ENCODE measurements around the gene C4orf17. TPM values are rescaled to one million over a fixed set of nuclear protein-coding genes. Genes with fewer than 3 reads are reported as not detected.

Gene C4orf17
- total RNA-seq, 1 donor from 2014 or later, result not detected

DNA sequence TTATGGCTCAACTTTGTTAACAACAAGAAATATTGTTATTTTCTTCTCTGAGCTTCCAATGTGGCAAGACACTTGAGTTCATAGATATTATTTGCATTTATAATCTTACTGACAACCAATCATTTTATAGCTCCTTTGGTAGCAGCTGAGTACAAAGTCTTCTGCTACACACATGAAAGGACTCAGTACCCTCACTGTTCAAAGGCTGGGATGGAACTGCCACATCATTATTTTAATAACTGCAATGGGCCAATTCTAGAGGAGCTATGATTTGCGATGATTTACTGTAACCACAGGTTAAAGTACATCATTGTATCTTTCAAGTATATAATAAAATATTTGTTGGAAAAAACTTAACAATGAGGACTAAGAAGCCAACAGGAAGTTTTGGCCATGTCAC, 74.7 kb downstream of the C4orf17 start:
- intact Hi-C loops (cut with micrococcal nuclease), result no loop called here
- H3K27ac ChIP-seq (replicated peaks), result no peak overlapping the region
- H3K27me3 ChIP-seq (ENCODE audit: low read depth), result no peaks in the 10 kb centered on the region
- no peaks in the 10 kb centered on the region for H3K9me3 ChIP-seq (replicated peaks)
- TF ChIP-seq, protein P1, sequence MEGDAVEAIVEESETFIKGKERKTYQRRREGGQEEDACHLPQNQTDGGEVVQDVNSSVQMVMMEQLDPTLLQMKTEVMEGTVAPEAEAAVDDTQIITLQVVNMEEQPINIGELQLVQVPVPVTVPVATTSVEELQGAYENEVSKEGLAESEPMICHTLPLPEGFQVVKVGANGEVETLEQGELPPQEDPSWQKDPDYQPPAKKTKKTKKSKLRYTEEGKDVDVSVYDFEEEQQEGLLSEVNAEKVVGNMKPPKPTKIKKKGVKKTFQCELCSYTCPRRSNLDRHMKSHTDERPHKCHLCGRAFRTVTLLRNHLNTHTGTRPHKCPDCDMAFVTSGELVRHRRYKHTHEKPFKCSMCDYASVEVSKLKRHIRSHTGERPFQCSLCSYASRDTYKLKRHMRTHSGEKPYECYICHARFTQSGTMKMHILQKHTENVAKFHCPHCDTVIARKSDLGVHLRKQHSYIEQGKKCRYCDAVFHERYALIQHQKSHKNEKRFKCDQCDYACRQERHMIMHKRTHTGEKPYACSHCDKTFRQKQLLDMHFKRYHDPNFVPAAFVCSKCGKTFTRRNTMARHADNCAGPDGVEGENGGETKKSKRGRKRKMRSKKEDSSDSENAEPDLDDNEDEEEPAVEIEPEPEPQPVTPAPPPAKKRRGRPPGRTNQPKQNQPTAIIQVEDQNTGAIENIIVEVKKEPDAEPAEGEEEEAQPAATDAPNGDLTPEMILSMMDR (IDR thresholded peaks at IDR 0.05; ENCODE audit: borderline replicate concordance), result no peak
- no peaks in the 10 kb centered on the region for H3K36me3 ChIP-seq
- H3K4me3 ChIP-seq, result no peak overlapping the region
- peaks cover 7% of the 10 kb centered on the region for H3K4me1 ChIP-seq
- no peak for DNase-seq

DNA sequence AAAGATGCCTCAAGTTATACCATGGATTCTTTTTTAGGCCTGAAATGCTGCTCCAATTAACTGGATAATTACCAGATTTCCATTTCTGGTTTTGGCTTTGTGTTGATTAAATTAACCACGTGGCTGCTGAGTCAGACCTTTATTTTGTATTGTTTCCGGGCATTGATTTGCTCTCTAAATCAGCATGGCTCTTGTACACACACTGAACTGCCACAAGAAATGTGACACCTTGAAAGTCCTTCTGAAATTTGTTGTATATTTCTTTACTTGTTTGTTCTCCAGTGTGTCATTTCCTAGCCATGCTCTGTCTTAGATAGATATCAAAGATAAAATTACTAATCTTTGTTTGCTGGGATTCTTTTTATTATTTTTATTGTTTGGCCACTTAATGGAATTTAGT, 75.5 kb downstream of the C4orf17 start:
- no peak overlapping the region for H3K4me3 ChIP-seq
- H3K27me3 ChIP-seq (ENCODE audit: low read depth), result no peaks in the 10 kb centered on the region
- H3K36me3 ChIP-seq, result no peaks in the 10 kb centered on the region
- DNase-seq, result no peak
- H3K27ac ChIP-seq (replicated peaks), result no peak overlapping the region
- peaks cover 7% of the 10 kb centered on the region for H3K4me1 ChIP-seq
- intact Hi-C loops (cut with micrococcal nuclease), result no loop called here
- H3K9me3 ChIP-seq (replicated peaks), result no peaks in the 10 kb centered on the region
- TF ChIP-seq, protein P1 (IDR thresholded peaks at IDR 0.05; ENCODE audit: borderline replicate concordance), result no peak

DNA sequence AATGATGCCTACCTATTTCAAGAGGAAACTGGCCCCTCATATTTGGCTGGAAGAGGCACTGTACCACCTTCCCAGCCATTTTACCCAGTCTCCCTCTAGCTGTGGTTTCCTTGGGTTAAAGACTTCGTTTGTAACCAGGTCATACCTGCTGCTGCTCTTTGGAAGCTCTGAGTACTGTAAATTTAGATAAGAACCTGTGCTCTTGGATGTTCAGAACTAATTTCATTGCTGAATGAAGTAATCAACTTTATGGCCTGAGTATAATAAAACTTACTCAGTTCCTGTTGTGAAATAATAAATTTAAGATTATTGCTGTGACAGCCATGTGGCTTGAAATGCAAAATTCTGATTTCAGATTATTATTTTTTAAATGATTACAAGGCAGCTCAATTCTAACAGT, 76.0 kb downstream of the C4orf17 start:
- Histone ChIP-seq H3K27ac (replicated peaks) (no peak overlapping the region), H3K4me1 (peaks cover 7% of the 10 kb centered on the region), H3K36me3 (no peaks in the 10 kb centered on the region), H3K9me3 (replicated peaks) (no peaks in the 10 kb centered on the region), H3K4me3 (no peak overlapping the region), H3K27me3 (ENCODE audit: low read depth) (no peaks in the 10 kb centered on the region)
- TF ChIP-seq, protein P1 (IDR thresholded peaks at IDR 0.05; ENCODE audit: borderline replicate concordance), result no peak
- DNase-seq, result no peak
- intact Hi-C loops (cut with micrococcal nuclease), result no loop called here

DNA sequence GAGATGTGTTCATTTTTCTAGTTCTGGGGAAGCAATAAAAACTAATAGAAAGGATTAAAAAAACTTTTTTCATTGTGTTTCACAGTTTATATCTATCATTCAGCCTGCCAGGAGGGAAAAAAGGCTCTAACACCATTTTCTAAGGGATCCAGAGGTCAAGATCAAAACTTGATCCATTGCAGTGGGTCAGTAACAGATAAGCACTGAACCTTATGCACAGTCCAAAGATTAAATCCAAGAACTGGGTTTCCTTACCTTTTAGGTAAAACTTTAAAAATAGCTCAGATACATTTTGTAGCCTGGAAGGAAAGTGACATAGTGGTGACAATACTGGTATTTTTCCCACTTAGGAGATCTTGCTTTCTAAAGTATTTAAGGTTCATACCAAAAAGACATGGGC, 76.5 kb downstream of the C4orf17 start:
- Histone ChIP-seq H3K4me3 (no peak overlapping the region), H3K27me3 (ENCODE audit: low read depth) (no peaks in the 10 kb centered on the region), H3K4me1 (peaks cover 7% of the 10 kb centered on the region), H3K36me3 (no peaks in the 10 kb centered on the region), H3K27ac (replicated peaks) (no peak overlapping the region), H3K9me3 (replicated peaks) (no peaks in the 10 kb centered on the region)
- intact Hi-C loops (cut with micrococcal nuclease), result no loop called here
- TF ChIP-seq, protein P1 (IDR thresholded peaks at IDR 0.05; ENCODE audit: borderline replicate concordance), result no peak
- DNase-seq, result no peak

DNA sequence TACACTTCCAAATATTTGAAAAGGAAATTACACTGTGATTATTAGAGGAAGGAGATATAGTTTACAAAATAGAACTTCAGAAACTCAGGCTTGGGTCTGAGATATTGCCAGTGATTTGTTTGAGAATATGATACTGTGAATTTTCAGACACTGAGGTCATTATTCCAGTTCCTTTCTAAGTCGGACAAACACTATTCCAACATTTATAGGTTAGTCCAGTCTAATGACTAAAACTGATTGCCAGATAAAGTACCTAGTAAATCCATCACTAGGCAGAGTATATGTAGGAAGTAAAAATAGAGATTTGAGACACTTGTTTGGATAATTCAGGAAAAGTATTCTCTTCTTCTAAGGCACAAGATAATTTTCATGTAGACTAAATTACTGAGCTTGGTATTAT, 77.0 kb downstream of the C4orf17 start:
- TF ChIP-seq, protein P1 (IDR thresholded peaks at IDR 0.05; ENCODE audit: borderline replicate concordance), result no peak
- Histone ChIP-seq H3K9me3 (replicated peaks) (no peaks in the 10 kb centered on the region), H3K36me3 (no peaks in the 10 kb centered on the region), H3K4me1 (peaks cover 7% of the 10 kb centered on the region), H3K27ac (replicated peaks) (no peak overlapping the region), H3K4me3 (no peak overlapping the region), H3K27me3 (ENCODE audit: low read depth) (no peaks in the 10 kb centered on the region)
- DNase-seq, result no peak
- intact Hi-C loops (cut with micrococcal nuclease), result no loop called here

DNA sequence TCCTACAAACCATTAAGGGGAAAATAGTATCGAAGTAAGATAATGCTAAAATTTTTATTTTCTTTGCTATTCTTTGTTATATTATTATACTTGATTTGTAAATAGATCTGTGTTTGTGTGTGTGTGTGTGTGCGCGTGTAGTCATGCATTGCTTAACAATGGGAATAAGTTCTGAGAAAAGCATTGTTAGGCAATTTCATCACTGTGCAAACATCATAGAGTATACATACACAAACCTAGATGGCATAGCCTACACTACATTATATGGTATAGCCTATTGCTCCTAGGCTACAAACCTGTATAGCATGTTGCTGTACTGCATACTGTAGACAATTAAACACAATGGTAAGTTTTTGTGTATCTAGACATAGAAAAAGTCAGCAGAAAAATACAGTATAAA, 80.9 kb downstream of the C4orf17 start:
- Histone ChIP-seq H3K27me3 (ENCODE audit: low read depth) (no peaks in the 10 kb centered on the region), H3K36me3 (no peaks in the 10 kb centered on the region), H3K4me3 (no peak overlapping the region), H3K9me3 (replicated peaks) (no peaks in the 10 kb centered on the region), H3K27ac (replicated peaks) (no peak overlapping the region), H3K4me1 (peaks cover 7% of the 10 kb centered on the region)
- intact Hi-C loops (cut with micrococcal nuclease), result no loop called here
- TF ChIP-seq, protein P1 (IDR thresholded peaks at IDR 0.05; ENCODE audit: borderline replicate concordance), result no peak
- DNase-seq, result no peak
